ENCODE measurements around the gene XCR1.

Gene XCR1, protein sequence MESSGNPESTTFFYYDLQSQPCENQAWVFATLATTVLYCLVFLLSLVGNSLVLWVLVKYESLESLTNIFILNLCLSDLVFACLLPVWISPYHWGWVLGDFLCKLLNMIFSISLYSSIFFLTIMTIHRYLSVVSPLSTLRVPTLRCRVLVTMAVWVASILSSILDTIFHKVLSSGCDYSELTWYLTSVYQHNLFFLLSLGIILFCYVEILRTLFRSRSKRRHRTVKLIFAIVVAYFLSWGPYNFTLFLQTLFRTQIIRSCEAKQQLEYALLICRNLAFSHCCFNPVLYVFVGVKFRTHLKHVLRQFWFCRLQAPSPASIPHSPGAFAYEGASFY

DNA sequence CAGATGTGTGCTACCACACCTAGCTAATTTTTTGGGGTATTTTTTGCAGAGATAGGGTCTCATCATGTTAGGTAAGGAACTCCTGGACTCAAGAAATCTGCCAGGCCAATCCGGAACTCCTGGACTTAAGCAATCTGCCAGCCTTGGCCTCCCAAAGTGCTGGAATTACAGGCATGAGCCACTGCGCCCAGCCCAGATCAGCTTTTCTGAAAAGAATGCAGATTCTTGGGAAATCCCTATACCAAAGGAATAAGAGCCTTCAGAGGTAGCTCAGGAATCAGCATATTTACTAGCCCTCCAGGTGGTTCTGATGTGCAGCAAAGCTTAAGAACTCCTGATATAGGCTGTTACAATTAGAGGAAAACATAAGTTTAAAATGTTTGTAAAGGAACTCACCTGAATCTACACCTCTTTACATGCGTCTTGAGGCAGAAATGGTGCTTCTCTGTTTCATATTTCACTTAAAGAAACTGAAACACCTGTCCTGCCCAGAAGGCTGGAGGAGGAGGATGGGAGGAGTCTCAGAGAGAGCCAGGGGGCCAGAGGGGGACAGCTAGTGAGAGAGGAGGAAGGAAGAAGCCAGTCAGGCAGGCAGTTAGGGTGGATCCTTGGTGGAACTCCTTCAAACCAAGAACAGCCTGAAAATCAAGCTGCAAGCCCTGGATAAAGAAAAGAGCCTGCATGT is at the start of gene XCR1:
Gene XCR1, minus strand, starts transcription at position 463 of the 685 bp plus-strand sequence. CDS start 5,536 bp downstream, outside the sequence.
- H3K4me3 ChIP-seq (ENCODE audit: low read depth, low read length): no peak within 1 kb of the TSS
- TF ChIP-seq, protein P1, sequence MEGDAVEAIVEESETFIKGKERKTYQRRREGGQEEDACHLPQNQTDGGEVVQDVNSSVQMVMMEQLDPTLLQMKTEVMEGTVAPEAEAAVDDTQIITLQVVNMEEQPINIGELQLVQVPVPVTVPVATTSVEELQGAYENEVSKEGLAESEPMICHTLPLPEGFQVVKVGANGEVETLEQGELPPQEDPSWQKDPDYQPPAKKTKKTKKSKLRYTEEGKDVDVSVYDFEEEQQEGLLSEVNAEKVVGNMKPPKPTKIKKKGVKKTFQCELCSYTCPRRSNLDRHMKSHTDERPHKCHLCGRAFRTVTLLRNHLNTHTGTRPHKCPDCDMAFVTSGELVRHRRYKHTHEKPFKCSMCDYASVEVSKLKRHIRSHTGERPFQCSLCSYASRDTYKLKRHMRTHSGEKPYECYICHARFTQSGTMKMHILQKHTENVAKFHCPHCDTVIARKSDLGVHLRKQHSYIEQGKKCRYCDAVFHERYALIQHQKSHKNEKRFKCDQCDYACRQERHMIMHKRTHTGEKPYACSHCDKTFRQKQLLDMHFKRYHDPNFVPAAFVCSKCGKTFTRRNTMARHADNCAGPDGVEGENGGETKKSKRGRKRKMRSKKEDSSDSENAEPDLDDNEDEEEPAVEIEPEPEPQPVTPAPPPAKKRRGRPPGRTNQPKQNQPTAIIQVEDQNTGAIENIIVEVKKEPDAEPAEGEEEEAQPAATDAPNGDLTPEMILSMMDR (IDR thresholded peaks at IDR 0.05; ENCODE audit: borderline replicate concordance, insufficient read depth, low read depth, low read length): no peak

GRCh38 chr3:46076606-46077005 is 49.3 kb upstream of the XCR1 start:
- TF ChIP-seq, protein P1 (IDR thresholded peaks at IDR 0.05; ENCODE audit: borderline replicate concordance, insufficient read depth, low read depth, low read length): peak; percentile 15; the same call in 1 of the 2 replicates
- H3K4me3 ChIP-seq (ENCODE audit: low read depth, low read length): no peak overlapping the region

DNA sequence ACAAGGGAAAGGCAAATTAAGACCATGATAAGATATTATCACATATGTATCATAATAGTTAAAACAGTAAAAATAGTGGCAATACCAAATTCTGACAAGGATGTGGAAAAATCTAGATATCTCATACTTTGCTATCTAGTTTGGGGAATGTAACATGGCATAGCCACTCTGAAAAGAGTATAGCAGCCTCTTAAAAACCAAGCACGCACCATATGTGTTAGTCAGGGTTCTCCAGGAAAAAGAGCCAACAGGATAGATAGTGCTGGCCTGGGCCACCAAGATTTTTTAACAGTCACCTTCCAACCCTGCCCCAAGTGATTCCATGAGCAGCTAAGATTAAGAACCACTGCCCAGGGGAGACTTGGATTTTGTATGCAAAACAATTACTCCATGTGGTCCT is 48.5 kb upstream of the XCR1 start:
- TF ChIP-seq, protein P1 (IDR thresholded peaks at IDR 0.05; ENCODE audit: borderline replicate concordance, insufficient read depth, low read depth, low read length): no peak
- no peak overlapping the region for H3K4me3 ChIP-seq (ENCODE audit: low read depth, low read length)

DNA sequence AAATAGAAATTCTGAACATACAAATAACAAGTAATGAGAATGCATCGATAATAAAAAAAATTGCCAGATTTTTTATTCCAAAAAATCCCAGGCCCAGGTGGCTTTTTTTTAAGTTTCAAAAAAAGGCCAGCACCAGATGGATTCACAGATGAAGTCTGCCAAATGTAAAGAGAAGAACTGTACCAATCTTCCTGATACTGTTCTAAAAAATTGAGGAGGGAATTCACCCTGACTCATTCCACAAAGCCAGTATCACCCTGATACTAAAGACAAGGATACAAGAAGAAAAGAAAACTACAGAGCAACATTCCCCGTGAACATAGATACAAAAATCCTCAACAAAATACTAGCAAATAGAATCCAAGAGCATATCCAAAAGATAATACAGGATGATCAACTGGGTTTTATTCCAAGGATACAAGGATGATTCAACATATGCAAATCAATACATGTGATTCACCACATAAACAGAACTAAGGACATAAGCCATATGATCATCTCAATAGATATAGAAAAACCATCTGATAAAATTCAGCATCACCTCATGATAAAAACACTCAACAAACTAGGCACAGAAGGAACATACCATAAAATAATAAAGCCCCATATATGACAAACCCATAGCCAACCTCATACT is 44.1 kb upstream of the XCR1 start:
- no peak overlapping the region for H3K4me3 ChIP-seq (ENCODE audit: low read depth, low read length)
- TF ChIP-seq, protein P1 (IDR thresholded peaks at IDR 0.05; ENCODE audit: borderline replicate concordance, insufficient read depth, low read depth, low read length): no peak

GRCh38 chr3:46070595-46071093 is 43.4 kb upstream of the XCR1 start:
- TF ChIP-seq, protein P1 (IDR thresholded peaks at IDR 0.05; ENCODE audit: borderline replicate concordance, insufficient read depth, low read depth, low read length): no peak

DNA sequence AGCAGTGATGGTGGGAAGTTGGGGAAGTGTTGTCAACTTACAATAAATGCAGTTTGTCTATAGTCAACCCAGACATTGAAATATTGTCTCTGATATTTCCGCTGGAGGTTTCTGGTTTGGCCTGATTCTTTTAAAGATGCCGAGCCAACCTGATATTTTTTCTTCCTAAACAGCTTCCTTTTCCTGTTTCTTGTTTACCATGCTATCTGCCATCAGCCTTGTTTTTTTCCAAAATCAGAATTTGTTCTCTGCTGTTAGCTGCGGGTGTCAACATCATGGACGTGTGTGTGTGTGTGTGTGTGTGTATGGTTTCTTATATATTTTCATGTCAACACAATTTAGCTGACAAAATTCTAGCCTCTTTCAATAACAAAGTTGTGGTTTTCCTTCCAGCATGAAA is 41.2 kb upstream of the XCR1 start:
- TF ChIP-seq, protein P1 (IDR thresholded peaks at IDR 0.05; ENCODE audit: borderline replicate concordance, insufficient read depth, low read depth, low read length): no peak
- H3K4me3 ChIP-seq (ENCODE audit: low read depth, low read length): no peak overlapping the region

More at GRCh38 chr3:46070595-46071093, 43.4 kb upstream of the XCR1 start:
- no peak overlapping the region for H3K4me3 ChIP-seq (ENCODE audit: low read depth, low read length)

All from GM12875 (cell line).